ENCODE measurements around the gene LRMDA.

LRMDA gene

DNA sequence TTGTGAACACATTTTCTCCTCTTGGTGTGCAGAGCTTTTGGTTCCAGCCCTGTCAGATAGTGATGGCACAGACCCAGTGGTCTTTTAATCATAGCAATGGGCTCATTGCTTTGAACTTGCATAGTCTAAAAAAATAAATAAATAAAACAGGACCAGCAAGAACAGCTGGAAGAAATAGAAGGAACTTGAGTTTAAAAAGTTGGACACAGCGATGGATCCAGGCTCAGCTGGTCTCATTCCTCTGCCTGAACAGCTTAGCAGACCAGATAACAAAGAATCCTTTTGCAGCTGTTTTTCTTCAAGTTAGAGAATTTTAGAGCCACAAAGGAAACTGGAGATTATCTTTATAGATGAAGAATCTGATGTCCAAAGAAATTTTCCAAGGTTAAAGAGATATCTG is 1005.6 kb downstream of the LRMDA start:
- DNase-seq, result no peak

- DNase-seq, result no peak
Measured at GRCh38 chr10:76440426-76440825, 1009.0 kb downstream of the LRMDA start.

GRCh38 chr10:76442113-76442512 is 1010.7 kb downstream of the LRMDA start:
- no peak for DNase-seq

- no peak for DNase-seq
Measured at GRCh38 chr10:76444034-76444800, 1012.8 kb downstream of the LRMDA start.

GRCh38 chr10:76447578-76447977 is 1016.2 kb downstream of the LRMDA start:
- no peak for DNase-seq

DNA sequence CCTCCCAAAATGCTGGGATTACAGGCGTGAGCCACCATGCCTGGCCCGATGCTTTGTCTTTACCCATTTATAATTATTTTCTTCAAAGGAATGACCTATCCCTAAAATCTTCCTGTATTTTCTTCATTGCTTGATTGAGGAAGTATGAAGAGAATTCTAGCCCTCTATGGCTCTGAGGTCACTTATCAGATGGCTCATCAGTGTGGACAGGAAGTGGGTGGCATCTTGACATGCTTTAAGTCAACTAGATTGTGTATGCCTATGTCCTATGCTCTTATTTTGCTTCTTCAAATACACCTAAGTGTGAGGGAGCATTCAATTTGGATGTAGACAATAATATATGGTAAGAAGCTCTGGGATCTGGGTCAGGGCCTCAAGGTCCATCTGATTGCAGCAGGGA is 1020.5 kb downstream of the LRMDA start:
- DNase-seq, result no peak

- DNase-seq, result no peak
Measured at GRCh38 chr10:76453332-76453731, 1021.9 kb downstream of the LRMDA start.

DNA sequence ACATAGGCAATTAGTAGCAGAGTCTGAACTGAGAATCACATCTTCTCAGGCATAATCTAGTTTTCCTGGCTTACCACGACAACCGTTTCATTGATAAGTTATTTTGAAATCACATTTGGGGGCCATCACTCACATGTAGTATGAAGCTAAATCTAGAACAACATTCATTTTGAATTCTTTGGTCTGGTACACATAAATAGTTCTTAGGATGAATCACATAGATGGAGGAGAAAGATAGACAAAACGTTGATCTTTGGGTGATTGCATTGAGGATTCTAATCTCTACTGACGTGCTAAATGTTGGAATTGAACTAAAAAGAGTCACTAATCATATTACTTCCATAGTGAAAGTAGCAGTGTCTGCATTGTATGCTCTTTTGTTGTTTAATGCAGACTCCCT is 1022.6 kb downstream of the LRMDA start:
- DNase-seq, result no peak

- no peak for DNase-seq
Measured at GRCh38 chr10:76454506-76455140, 1023.2 kb downstream of the LRMDA start.

GRCh38 chr10:76456197-76456596 is 1024.8 kb downstream of the LRMDA start:
- DNase-seq, result no peak

DNA sequence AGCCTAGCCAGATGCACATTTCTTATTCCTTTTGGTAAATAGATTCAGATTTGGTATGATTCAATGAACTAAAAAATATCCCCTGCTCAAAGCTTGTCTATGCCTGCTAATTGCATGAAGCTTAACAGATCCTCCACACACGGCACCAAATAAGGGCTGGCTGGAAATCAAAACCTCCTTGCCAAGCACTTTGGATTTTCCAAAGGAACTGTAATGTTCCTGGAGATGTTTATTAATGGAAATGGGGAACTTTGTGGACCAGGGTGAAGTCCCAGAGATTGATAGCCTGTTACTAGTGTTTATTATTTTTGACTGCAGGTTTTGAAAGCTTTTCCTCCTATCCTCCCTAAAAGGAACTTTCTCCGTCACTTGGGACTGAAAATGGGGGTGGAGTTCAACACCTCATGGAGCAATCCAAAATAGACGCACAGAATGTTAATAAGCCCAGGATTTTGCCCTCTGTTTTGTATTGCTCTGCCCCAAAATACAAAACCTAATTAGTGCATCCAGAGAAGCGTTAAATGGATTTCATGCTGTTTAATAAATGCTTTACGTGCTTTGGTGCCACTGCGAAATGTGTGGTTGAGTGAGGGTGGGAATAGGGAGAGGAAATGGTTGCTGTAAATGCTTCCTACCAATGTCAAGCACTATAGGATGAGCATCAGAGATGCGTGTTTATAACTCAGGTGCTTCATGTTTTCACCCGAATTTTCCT is 1027.7 kb downstream of the LRMDA start:
- DNase-seq, result no peak

- DNase-seq, result no peak
Measured at GRCh38 chr10:76461024-76461423, 1029.6 kb downstream of the LRMDA start.

- no peak for DNase-seq
Measured at GRCh38 chr10:76463111-76463510, 1031.7 kb downstream of the LRMDA start.

DNA sequence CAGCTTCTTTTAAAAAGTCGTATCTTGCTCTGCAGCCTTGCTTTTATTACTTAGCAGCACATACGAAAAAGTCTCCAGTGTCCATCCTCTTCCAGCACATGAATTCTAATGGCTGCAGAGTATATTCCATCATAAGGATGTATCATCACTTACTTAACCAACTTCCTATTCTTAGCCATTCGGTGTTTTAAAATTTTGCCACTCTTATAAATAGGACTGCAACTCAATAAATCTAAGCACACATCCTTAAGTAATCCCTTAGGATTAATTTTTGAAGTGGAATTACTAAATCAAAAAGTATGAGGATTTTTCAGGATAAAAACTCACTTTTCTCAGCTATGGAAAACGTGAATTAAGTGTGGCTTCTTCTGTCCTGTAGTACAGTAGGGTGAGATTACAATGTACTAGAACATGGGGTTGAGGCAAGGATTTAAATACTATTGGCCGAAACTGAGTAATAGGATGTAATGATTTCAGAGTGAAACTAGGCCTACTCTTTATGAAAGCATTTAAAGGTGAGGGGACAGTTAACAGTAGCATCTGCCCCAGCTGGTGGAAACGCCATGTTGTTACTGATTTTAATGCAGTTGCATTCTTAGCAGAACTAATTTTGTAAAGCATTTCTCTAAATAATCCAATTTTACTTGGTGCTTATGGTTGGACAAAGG is 1035.5 kb downstream of the LRMDA start:
- no peak for DNase-seq

DNA sequence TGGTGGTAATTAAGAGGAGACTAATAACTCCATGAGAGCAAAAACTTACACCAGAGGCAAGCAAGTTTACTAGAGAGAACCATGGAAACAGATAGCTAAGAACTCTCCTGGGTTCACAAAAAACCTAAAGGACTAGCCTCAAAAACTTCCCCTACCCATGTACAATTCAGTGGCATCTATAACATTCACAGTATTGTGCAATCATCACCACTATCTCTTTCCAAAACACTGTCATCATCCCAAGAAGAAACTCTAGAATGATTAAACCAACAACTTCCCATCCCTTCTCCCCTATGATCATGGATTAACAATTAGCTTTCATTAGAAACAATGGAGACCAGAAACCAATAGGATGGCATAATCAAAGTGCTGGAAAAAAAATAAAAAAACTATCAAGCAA is 1038.3 kb downstream of the LRMDA start:
- no peak for DNase-seq

- no peak for DNase-seq
Measured at GRCh38 chr10:76479103-76479790, 1047.8 kb downstream of the LRMDA start.

DNA sequence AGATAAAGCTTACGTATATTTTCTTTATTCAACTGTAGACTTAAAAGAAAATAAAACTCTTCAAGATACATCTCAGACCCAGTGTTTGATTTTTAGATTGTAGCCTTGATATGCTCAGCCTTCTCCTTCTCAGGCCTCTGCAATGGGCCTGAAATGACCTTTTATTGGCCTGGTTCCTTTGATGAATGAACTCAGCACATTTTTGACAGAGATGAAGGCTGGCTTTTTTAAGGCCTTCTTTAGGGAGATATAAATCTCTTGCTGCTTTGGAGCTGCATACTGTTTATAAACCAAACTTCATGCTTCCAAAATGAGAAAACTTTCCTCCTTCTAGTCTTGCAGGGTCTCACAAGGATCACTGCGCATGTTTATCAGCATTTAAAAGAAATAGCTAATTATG is 1049.8 kb downstream of the LRMDA start:
- no peak for DNase-seq

- no peak for DNase-seq
Measured at GRCh38 chr10:76487582-76487981, 1056.2 kb downstream of the LRMDA start.

DNA sequence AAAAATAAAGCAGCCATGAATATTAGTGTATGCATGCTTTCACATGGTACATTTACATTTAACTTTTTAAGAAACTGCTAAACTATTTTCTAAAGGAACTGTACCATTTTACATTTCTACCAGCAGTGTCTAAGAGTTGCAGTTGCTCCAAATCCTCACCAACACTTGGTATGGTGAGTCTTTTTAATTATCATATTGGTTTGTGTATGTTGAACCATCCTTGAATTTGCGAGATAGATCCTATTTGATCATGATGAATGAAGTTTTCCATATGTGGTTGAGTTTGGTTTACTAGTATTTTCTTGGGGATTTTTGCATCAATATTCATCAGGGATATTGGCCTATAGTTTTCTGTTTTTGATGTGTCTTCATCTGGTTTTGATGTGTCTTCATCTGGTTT is 1057.2 kb downstream of the LRMDA start:
- no peak for DNase-seq

- DNase-seq, result no peak
Measured at GRCh38 chr10:76491216-76491615, 1059.8 kb downstream of the LRMDA start.

DNA sequence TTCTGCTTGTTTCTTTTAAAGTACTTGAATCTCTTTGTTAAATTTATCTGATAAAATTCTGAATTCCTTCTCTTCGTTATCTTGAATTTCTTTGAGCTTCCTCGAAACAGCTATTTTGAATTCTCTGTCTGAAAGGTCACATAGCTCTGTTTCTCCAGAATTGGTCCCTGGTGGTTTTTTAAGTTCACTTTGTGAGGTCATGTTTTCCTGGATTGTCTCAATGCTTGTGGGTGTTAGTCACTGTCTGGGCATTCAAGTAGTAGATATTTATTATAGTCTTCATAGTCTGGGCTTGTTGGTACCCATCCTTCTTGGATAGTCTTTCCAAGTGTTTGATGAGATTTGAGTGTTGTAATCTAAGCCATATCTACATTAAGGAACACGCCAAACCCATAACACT is 1060.6 kb downstream of the LRMDA start:
- peak; percentile 61 for DNase-seq

GRCh38 chr10:76492678-76493472 is 1061.5 kb downstream of the LRMDA start:
- no peak for DNase-seq
